Neural cell (in vitro differentiated cells): ENCODE results near the gene PHF21A. TPM values are rescaled to one million over a fixed set of nuclear protein-coding genes. Genes with fewer than 3 reads are reported as not detected.

Experiments used
- H2AFZ ChIP-seq: fragments of 200-600, 300-800 bp; sonication (generic), shearing (Covaris generic); 2 replicates; pipeline ENCODE4 v1.6.0; 2014; ENCODE audit warnings: low read depth, mild to moderate bottlenecking, antibody characterized with exemption, low read length, moderate library complexity
- H3F3A ChIP-seq: fragments of 200-600 bp; shearing (Covaris generic); 2 replicates; pipeline ENCODE4 v1.6.1; 2016; ENCODE audit warnings: mild to moderate bottlenecking, moderate library complexity, mixed read lengths, antibody characterized with exemption, low read length; ENCODE audit not compliant: insufficient read depth, poor library complexity, severe bottlenecking
- H3K27ac ChIP-seq: fragments of 200-600, 300-800 bp; sonication (generic), shearing (Covaris generic); 2 replicates; pipeline ENCODE4 v1.5.1; 2014; ENCODE audit warnings: mild to moderate bottlenecking, low read length, moderate library complexity
- H3K27me3 ChIP-seq: fragments of 300-800, 200-600 bp; sonication (generic), shearing (Covaris generic); 2 replicates; pipeline ENCODE4 v1.6.0; 2014; ENCODE audit warnings: mild to moderate bottlenecking, low read depth, low read length, moderate library complexity; ENCODE audit not compliant: insufficient read depth
- H3K36me3 ChIP-seq: fragments of 300-800, 200-600 bp; sonication (generic), shearing (Covaris generic); 2 replicates; pipeline ENCODE4 v1.5.1; 2014; ENCODE audit warnings: mild to moderate bottlenecking, antibody characterized with exemption, low read length, moderate library complexity; ENCODE audit not compliant: insufficient read depth
- H3K4me2 ChIP-seq: fragments of 300-800, 200-600 bp; sonication (generic), shearing (Covaris generic); 2 replicates; pipeline ENCODE4 v1.6.0; 2014; ENCODE audit warnings: mild to moderate bottlenecking, low read length
- H3K4me3 ChIP-seq: fragments of 300-800, 200-600 bp; sonication (generic), shearing (Covaris generic); 2 replicates; pipeline ENCODE4 v1.5.1; 2014; ENCODE audit warnings: mild to moderate bottlenecking, low read length, moderate library complexity
- H3K79me2 ChIP-seq: fragments of 200-600 bp; shearing (Covaris generic); replicated peaks from 2 replicates; pipeline ENCODE4 v1.6.0; 2014; ENCODE audit warnings: mild to moderate bottlenecking, low read length, moderate library complexity; ENCODE audit not compliant: insufficient read depth
- H3K9ac ChIP-seq: fragments of 300-800, 200-600 bp; sonication (generic), shearing (Covaris generic); 2 replicates; pipeline ENCODE4 v1.6.1; 2016; ENCODE audit warnings: mild to moderate bottlenecking, low read length, mixed read lengths
- H3K9me2 ChIP-seq: fragments of 200-600 bp; shearing (Covaris generic); 2 replicates; pipeline ENCODE4 v1.6.1; 2016; ENCODE audit warnings: mild to moderate bottlenecking, low read length, mixed read lengths; ENCODE audit not compliant: insufficient read depth
- H3K9me3 ChIP-seq: fragments of 200-600, 300-800 bp; sonication (generic), shearing (Covaris generic); 2 replicates; pipeline ENCODE4 v1.6.1; 2016; ENCODE audit warnings: mild to moderate bottlenecking, mixed run types, low read length, moderate library complexity, mixed read lengths
- H4K20me1 ChIP-seq: fragments of 200-600 bp; shearing (Covaris generic); 2 replicates; pipeline ENCODE4 v1.6.1; 2016; ENCODE audit warnings: mild to moderate bottlenecking, mixed run types; ENCODE audit not compliant: insufficient read depth
- EP300 ChIP-seq: fragments of 450-650 bp; conservative IDR thresholded peaks from 2 replicates; pipeline ENCODE4 v1.6.1; 2014; ENCODE audit warnings: antibody characterized with exemption, mild to moderate bottlenecking, moderate library complexity; ENCODE audit not compliant: poor library complexity, severe bottlenecking
- EZH2 ChIP-seq: fragments of 200-600, 300-800 bp; shearing (Covaris generic), sonication (generic); IDR thresholded peaks from 2 replicates; pipeline ENCODE4 v1.6.1; 2014; ENCODE audit warnings: antibody characterized with exemption, low read length, borderline replicate concordance, mild to moderate bottlenecking; ENCODE audit not compliant: insufficient read depth, poor library complexity, severe bottlenecking
- MXI1 ChIP-seq: fragments of 450-650 bp; conservative IDR thresholded peaks from 2 replicates; pipeline ENCODE4 v1.6.1; 2014; ENCODE audit warnings: antibody characterized with exemption, mild to moderate bottlenecking; ENCODE audit not compliant: poor library complexity, severe bottlenecking
- POLR2AphosphoS5 ChIP-seq: IDR thresholded peaks from 2 replicates; pipeline ENCODE4 v1.6.1; 2012
- RAD21 ChIP-seq: fragments of 450-650 bp; conservative IDR thresholded peaks from 2 replicates; pipeline ENCODE4 v1.6.1; 2014; ENCODE audit warnings: antibody characterized with exemption, mild to moderate bottlenecking, moderate library complexity
- SMC3 ChIP-seq: fragments of 450-650 bp; conservative IDR thresholded peaks from 2 replicates; pipeline ENCODE4 v1.6.1; 2014; ENCODE audit warnings: antibody characterized with exemption, mild to moderate bottlenecking, moderate library complexity; ENCODE audit not compliant: poor library complexity
- TAF1 ChIP-seq: IDR thresholded peaks from 2 replicates; pipeline ENCODE4 v1.6.1; 2012; ENCODE audit warnings: low read depth
- polyA plus RNA-seq: library from polyadenylated mRNA; depleted of rRNA; stranded (reverse); fragments of >200 nt; gene quantifications from 2 replicates; pipeline ENCODE4 v1.2.3, GENCODE V29; 2014
- TF ChIP-seq, protein P1 (sequence below): IDR thresholded peaks from 2 replicates; pipeline ENCODE4 v1.6.1; 2012; ENCODE audit warnings: borderline replicate concordance
- TF ChIP-seq, protein P2 (sequence below): fragments of 450-650 bp; IDR thresholded peaks from 2 replicates; pipeline ENCODE4 v1.5.1; 2014; ENCODE audit warnings: antibody characterized with exemption, mild to moderate bottlenecking, moderate library complexity; ENCODE audit not compliant: poor library complexity, severe bottlenecking

PHF21A gene
- polyA plus RNA-seq, 1 donor from 2014 or later = 31.7 TPM

DNA sequence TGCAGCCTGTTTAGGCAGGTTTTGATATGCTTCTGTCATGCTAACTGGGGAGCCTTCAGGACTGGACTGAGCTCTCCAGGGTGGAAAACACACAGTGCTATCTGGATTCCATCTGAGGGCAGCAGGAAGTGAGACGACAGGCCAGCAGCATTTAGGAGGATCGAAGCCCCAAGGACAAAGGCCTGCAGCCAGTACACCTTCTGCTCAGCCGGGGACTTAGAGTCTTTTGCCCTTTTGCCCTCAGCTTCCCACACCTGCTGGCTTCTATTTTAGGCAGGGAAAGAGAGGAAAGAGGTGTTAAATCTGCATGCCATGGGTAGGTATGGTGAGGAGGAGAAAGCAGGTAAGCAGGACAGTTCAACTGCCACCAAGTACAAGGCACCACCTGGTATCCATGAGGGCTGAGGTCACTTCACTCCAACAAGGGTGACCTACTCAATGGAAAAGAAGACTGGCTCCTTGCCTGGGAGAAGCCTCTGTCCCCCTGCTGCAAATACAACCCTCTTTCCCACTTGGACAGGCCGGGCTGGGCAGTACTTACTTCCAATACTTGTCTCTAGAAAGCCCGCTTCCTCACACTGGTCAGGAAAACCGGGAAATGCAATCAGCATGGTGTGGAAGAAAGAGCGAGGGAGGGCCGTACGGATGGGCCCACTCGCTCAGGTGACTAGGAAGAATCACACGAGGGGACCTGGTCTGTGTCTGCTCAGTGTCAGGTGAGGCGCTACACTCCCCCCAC lies 186.5 kb downstream of the PHF21A start:
- no peak overlapping the region for H3K4me2 ChIP-seq
- no peak overlapping the region for H3K27ac ChIP-seq
- TF ChIP-seq RAD21 (no peak), POLR2AphosphoS5 (no peak), SMC3 (no peak), EZH2 (no peak), MXI1 (no peak), EP300 (no peak)
- TF ChIP-seq, protein P1, sequence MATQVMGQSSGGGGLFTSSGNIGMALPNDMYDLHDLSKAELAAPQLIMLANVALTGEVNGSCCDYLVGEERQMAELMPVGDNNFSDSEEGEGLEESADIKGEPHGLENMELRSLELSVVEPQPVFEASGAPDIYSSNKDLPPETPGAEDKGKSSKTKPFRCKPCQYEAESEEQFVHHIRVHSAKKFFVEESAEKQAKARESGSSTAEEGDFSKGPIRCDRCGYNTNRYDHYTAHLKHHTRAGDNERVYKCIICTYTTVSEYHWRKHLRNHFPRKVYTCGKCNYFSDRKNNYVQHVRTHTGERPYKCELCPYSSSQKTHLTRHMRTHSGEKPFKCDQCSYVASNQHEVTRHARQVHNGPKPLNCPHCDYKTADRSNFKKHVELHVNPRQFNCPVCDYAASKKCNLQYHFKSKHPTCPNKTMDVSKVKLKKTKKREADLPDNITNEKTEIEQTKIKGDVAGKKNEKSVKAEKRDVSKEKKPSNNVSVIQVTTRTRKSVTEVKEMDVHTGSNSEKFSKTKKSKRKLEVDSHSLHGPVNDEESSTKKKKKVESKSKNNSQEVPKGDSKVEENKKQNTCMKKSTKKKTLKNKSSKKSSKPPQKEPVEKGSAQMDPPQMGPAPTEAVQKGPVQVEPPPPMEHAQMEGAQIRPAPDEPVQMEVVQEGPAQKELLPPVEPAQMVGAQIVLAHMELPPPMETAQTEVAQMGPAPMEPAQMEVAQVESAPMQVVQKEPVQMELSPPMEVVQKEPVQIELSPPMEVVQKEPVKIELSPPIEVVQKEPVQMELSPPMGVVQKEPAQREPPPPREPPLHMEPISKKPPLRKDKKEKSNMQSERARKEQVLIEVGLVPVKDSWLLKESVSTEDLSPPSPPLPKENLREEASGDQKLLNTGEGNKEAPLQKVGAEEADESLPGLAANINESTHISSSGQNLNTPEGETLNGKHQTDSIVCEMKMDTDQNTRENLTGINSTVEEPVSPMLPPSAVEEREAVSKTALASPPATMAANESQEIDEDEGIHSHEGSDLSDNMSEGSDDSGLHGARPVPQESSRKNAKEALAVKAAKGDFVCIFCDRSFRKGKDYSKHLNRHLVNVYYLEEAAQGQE = no peak
- TF ChIP-seq, protein P2, sequence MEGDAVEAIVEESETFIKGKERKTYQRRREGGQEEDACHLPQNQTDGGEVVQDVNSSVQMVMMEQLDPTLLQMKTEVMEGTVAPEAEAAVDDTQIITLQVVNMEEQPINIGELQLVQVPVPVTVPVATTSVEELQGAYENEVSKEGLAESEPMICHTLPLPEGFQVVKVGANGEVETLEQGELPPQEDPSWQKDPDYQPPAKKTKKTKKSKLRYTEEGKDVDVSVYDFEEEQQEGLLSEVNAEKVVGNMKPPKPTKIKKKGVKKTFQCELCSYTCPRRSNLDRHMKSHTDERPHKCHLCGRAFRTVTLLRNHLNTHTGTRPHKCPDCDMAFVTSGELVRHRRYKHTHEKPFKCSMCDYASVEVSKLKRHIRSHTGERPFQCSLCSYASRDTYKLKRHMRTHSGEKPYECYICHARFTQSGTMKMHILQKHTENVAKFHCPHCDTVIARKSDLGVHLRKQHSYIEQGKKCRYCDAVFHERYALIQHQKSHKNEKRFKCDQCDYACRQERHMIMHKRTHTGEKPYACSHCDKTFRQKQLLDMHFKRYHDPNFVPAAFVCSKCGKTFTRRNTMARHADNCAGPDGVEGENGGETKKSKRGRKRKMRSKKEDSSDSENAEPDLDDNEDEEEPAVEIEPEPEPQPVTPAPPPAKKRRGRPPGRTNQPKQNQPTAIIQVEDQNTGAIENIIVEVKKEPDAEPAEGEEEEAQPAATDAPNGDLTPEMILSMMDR = no peak
- H3F3A ChIP-seq = no peaks in the 10 kb centered on the region
- H3K4me3 ChIP-seq = no peak overlapping the region
- H2AFZ ChIP-seq = no peak overlapping the region
- no peaks in the 10 kb centered on the region for H3K9me2 ChIP-seq
- peaks cover 11% of the 10 kb centered on the region for H3K36me3 ChIP-seq
- no peaks in the 10 kb centered on the region for H3K9me3 ChIP-seq
- H3K79me2 ChIP-seq = no peaks in the 10 kb centered on the region
- no peaks in the 10 kb centered on the region for H3K27me3 ChIP-seq
- no peaks in the 10 kb centered on the region for H4K20me1 ChIP-seq
- H3K9ac ChIP-seq = no peak overlapping the region

- Histone ChIP-seq H3K9me2 (no peaks in the 10 kb centered on the region), H3F3A (no peaks in the 10 kb centered on the region), H2AFZ (no peak overlapping the region), H3K36me3 (peaks cover 11% of the 10 kb centered on the region), H3K4me3 (no peak overlapping the region), H3K27me3 (no peaks in the 10 kb centered on the region), H3K9me3 (no peaks in the 10 kb centered on the region), H3K4me2 (no peak overlapping the region), H4K20me1 (no peaks in the 10 kb centered on the region), H3K79me2 (no peaks in the 10 kb centered on the region), H3K27ac (no peak overlapping the region), H3K9ac (no peak overlapping the region)
- no peak for TF ChIP-seq EZH2
- no peak for TF ChIP-seq TAF1
- no peak for TF ChIP-seq RAD21
- TF ChIP-seq, protein P2 = no peak
- TF ChIP-seq, protein P1 = no peak
- no peak for TF ChIP-seq SMC3
- TF ChIP-seq POLR2AphosphoS5 = no peak
- no peak for TF ChIP-seq EP300
- TF ChIP-seq MXI1 = no peak
These were observed 187.2 kb downstream of the PHF21A start for GRCh38 chr11:45933846-45934579.
